G401 (cell line): ENCODE results near the gene RIN3. TPM values are rescaled to one million over a fixed set of nuclear protein-coding genes. Genes with fewer than 3 reads are reported as not detected.

ENCODE experiments used
- DNase-seq: peaks from one replicate; pipeline ENCODE4 v3.0.0-alpha.2; 2015; ENCODE audit warnings: low spot score
- in situ Hi-C: cut with HindIII; loops from 2 replicates; pipeline ENCODE4 v1.10.0; 2016; ENCODE audit warnings: low sequenced_read_pairs, mixed read lengths
- total RNA-seq: library from RNA; depleted of rRNA; stranded (reverse); fragments of >200 nt; shearing (Covaris generic); gene quantifications from 2 replicates; pipeline ENCODE4 v1.2.3, GENCODE V29; 2014

The RIN3 gene
- total RNA-seq, 1 experiment from 2014 or later: 0.85 TPM

DNA sequence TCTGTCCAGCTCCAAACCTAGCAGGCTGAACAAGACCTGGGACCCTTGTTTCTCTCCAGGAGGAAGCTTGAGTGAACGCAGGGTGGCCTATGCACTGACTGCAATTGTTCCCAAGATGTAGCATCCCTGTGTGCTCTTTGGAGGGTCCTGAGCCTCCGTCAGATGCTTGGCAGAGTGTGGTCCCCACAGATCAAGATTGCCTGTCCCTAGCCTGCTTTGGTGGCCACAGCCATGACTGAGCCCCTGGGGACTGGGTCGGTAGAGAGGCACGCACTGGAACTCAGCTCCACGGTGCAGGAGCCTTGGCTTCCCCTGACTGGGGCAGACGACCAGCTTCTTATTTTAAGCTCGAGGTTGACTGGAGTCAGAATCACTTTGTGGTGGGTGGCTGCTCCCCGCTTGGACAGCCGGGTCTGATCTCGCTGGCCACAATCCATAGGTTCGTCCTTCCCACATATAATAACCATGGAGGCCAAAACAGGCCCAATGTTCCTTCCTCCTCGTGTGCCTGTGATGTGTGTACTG is 137.1 kb downstream of the RIN3 start:
- in situ Hi-C loops: no loop called here
- no peak for DNase-seq

DNA sequence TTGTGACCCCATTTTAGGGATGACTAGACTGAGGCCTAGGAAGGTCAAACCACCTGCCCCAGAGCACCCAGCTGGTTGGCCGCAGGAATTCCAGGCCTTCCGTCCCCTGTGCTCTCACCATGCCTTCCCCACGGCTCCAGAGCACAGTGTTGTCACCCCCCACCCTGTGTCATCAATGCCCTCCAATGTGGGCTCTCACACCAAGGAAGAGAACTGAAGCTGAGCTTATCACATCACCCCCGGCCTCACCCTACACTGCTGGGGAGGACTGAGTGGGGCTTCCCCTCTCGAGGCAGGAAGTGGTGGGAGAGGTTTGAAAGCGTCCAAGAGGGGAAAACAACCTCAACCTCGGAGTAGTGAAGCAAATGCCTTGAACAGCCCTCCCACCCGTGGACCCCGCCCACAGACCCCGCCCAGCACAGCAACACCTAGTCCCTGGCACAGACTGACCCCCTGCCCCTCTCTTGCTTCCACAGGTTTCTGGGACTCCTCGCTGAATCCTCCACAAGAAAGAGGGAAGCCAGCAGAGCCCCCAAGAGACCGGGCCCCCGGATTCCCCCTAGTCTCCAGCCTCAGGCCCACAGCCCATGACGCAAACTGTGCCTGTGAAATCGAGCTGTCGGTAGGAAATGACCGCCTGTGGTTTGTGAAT is 137.7 kb downstream of the RIN3 start:
- in situ Hi-C loops: no loop called here
- no peak for DNase-seq

DNA sequence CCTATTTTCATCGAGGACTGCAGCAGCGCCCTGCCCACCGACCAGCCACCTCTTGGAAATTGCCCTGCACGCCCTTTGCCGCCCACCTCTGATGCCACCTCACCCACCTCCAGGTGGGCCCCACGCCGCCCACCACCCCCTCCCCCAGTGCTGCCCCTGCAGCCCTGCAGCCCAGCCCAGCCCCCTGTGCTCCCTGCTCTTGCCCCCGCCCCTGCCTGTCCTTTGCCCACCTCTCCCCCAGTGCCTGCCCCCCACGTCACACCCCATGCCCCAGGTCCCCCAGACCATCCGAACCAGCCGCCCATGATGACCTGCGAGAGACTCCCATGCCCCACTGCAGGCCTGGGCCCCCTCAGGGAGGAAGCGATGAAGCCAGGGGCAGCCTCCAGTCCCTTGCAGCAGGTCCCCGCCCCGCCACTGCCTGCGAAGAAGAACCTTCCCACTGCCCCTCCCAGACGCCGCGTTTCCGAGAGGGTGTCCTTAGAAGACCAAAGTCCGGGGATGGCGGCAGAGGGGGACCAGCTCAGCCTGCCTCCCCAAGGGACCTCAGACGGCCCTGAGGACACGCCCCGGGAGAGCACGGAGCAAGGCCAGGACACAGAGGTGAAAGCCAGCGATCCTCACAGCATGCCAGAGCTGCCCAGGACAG is 138.3 kb downstream of the RIN3 start:
- DNase-seq: no peak
- in situ Hi-C loops: no loop called here

DNA sequence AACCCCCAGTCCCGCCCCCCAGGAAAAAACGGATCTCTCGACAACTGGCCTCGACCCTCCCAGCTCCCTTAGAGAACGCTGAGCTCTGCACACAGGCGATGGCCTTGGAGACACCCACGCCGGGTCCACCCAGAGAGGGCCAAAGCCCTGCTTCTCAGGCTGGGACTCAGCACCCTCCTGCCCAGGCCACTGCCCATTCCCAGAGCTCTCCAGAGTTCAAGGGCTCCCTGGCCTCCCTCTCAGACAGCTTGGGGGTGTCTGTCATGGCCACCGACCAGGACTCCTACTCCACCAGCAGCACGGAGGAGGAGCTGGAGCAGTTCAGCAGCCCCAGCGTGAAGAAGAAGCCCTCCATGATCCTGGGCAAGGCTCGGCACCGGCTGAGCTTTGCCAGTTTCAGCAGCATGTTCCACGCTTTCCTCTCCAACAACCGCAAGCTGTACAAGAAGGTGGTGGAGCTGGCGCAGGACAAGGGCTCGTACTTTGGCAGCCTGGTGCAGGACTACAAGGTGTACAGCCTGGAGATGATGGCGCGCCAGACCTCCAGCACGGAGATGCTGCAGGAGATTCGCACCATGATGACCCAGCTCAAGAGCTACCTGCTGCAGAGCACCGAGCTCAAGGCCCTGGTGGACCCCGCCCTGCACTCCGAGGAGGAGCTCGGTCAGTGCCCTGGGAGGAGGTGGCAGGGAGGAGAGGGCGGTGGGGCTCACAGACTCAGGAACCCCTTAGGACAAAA is 139.0 kb downstream of the RIN3 start:
- no peak for DNase-seq
- in situ Hi-C loops: no loop called here

DNA sequence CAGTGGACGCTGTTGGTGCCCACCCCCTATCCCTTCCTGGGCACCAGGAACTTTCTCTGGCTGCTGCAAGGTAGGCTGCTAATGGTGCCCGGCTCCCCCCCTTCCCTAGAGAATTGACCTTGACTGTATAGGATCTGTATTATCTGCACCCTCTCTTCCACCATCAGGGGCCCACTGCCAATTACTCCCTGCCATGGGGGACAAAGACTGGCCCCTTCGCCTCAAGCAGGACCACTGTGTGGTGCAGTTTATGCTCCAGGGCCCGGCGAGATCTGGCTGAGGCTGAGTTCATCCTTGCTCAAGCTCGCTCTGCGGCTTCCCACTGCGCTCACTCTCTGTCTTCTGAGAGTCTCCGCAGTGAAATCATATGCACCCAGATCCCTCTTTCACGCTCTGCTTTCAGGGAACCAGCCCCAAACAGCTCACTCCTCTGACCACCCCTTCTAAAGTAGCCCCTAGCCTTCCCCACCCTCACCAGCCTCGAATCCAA is 139.6 kb downstream of the RIN3 start:
- in situ Hi-C loops: no loop called here

DNA sequence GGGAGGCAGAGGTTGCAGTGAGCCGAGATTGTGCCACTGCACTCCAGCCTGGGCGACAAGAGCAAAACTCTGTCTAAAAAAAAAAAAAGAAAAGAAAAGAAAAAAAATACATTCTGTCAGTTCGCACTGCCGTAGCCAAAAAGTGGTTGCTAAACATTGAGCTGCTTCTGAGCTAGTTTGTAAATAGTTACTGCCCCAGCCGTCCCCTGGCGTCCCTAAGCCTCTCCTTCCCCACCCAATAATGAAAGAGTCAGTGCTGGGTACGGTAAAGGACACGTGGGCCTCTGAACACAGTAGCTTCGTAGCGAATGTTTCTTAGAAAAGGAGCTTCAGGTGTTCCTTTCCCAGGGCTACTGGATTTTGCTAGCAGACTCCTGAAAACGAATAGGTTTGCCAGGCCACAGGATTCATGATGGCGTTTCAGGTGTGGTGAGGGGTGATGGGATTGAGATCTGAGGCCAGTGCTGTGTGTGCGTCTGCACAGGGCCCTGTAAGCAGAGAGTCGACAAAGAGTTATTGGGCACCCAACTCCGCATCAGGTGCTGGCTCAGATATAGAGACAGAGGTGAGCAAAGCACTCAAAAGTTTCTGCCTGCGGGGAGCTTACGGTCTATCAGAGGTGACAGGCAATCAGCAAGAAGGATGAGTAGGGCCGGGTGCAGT is 140.8 kb downstream of the RIN3 start:
- DNase-seq: no peak
- in situ Hi-C loops: no loop called here

More for the DNA sequence above, 139.6 kb downstream of the RIN3 start:
- no peak for DNase-seq

DNA sequence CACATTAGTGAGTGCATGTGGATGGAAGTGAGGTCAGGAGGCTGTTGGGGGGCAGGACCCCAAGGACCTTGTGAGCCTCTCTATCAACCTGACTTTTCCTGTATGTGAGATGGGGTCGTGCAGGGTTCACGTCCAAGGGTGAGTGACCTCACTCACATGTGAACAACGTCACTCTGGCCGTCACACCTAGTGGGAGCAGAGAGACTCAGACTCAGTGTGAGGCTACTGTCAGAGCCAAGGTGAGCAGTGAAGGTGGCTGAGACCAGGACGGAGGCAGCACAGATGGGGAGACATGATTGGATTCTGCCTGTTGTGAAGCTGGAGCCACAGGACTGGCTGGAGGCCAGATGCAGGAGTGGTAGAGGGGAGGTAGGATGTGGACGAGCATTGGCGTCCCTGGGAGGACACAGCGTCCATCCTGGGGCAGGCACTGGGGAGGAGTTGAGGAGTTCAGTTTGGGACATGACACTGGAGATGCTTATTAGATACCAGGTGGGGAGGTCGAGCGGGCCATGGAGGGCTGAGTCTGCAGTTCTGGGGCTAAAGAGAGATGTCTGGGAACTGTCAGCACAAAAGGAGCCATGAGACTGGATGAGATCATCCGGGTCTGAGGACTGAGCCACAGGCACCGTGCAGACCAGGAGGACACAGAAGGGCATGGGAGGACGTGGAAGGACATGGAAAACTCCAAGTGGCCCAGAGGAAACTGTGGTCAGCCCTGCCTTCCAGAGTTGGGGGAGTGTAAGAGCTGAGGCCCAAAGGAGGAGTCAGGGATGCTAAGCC is 142.0 kb downstream of the RIN3 start:
- in situ Hi-C loops: no loop called here

DNA sequence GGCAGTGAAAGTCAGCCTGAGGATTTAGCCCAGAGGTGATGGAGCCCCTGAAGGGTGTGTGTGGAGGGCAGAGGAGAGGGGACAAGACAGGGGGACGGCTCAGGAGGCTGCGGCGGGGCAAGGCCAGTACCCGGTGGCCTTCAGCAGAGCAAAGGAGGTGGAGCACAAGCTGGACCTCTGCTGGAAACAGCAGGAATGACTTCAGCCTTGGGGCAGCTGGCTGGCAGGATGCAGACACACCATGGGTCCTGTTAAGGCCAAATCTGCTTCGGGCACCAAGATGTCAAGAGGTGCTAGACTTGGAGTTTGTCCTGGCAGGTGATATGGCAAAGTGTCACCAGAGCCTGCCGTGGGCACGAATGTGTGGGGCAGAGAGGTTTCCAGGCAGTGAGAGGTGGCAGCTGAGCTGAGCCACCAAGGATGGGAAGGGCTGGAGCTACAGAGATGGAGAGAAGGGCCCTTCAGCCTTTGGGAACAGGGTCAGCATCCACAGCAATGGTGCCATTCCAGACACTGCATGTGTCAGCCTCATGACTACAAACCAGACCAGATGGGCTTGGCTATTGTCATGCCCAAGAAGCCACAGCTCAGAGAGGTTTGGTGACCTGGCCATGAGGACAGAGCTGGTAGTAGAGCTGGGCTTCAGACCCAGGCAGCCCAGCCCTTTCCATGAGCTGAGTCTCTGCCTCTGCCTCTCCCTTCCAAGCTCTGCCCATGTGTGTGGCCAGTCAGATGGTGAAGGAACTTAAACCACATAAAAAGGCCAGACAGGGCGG is 142.9 kb downstream of the RIN3 start:
- in situ Hi-C loops: no loop called here
- DNase-seq: no peak

More for the DNA sequence above, 142.0 kb downstream of the RIN3 start:
- no peak for DNase-seq

DNA sequence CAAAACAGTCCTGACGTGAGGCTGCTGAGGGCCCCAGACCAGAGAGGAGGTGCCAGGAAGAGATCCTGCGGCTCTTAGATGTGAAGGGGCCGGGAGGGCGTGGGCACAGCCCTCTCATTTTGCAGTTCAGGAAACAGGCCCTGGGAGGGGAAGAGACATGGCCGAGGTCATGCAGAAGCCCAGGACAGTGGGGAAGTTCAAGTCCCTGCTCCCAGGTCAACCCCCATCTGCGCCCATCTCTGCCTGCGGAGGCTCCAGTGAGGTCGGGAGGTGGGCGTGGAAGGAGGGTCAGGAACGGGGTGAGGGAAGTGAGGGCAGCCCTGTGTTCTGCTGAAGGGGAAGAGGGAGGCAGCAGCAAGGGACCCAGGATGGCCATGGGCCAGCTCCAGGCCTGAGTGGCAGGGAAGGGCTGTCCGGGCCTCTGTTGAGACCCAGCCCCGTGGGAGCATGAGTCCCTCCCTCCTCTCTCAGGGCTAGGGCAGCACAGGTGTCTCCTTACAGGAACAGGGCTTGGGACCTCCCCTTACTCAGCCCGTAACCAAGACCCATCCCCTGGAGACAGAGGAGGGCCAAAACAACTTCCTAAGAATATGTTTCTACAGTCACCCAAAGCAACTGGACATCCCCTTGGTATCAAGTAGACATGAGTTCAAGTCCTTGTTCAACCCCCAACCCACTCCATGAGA is 144.0 kb downstream of the RIN3 start:
- DNase-seq: no peak
- in situ Hi-C loops: no loop called here

DNA sequence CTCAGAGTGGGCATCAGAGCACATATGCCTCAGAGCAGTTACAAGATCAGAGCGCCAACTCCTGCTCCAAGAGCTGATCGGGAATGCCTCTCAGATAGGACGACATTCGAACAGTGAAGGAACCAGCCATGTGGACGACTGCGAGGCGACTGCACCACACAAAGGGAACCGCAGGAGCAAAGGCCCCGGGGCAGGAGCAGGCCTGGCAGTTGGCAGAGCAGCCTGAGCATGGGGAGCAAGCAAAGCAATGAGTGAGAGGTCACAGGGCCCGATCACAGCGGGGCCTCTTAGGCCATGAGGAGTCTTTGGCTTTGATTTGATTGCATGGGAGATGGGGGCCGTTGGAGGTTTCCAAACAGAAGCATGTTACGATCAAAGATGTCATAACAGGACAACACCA is 144.6 kb downstream of the RIN3 start:
- in situ Hi-C loops: no loop called here

DNA sequence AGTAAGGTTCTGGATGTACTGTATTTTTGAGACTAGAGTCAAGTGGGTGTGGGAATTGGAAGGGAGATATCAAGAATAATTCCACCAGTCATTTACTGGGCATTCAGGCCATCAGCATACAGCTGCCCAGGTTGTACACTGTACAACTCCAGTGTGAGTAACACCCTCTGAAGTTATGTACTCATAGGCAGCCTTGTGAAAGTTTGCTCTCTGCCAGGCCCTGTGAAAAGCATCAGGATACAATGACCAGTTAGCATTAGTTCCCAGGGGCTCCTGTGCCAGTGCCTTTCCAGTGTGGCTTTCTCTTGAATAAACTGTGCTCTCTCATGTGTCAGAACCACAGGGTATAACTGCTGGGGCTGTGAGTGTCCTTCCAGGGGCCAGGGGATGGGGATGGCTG is 145.1 kb downstream of the RIN3 start:
- in situ Hi-C loops: no loop called here
- DNase-seq: no peak

More for the DNA sequence above, 144.6 kb downstream of the RIN3 start:
- DNase-seq: no peak

DNA sequence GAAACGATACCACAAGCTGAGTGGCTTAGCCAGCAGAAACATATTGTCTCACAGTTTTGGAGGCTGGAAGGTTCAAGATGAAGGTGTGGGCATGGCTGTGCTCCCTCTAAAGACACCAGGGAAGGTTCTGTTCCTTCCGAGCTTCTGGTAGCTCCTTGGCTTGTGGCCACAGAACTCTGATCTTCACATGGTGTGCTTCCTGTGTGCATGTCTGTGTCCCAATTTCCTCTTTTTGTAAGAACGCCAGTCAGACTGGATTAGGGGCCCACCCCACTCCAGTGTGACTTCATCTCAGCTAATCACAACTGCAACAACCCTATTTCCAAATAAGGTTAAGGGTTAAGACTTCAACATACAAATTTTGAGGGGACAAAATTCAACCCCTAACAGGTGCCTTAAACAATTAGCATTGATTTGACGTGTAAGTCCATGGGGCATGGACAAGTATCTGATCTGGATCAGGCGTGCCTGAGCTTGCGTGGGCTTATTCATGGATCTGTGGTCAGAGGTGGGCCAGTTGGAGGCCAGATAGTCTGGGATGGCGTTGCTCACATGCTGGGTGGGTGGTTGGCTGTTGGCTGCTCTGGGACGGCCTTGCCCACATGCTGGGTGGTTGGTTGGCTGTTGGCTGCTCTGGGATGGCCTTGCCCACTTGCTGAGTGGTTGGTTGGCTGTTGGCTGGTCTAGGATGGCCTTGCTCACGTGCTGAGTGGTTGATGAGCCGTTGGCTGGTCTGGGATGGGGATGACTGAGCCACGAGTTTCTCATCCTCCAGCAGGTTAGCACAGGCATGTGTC is 146.4 kb downstream of the RIN3 start:
- in situ Hi-C loops: no loop called here
- DNase-seq: peak; percentile 8

DNA sequence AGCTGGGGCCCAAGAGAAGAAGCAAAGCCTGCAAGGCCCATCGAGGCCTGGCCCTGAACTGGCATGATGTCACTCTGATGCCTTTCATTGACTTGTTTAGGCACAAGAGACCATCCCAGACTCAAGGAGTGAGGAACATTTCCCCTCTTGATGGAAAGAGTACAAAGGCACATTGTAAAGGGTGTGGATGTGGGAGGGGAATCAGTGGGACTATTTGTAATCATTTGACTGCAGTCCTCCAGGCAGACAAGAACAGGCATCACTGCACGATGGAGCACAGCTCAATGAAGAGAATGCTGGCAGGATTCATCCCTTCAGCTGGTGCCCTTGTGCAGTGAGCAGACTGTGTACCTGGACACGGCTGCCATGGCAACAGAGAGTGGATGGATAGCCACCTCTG is 147.0 kb downstream of the RIN3 start:
- no peak for DNase-seq
- in situ Hi-C loops: no loop called here

DNA sequence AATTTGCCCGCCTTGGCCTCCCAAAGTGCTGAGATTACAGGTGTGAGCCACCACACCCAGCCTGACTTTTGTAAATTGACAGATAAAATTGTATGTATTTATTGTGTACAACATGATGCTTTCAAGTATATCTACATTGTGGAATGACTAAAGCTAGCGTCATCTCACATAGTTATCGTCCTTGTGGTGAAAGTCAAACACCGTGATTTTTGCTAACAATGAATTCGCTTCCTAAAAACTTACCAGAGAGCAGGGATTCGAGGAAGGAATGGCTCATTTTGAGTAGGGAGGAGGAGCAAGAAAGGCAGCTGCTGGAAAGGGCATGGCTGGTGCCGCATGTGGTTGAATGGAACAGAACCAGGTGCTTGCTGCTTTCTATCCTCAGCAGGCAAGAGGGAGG is 149.5 kb downstream of the RIN3 start:
- no peak for DNase-seq
- in situ Hi-C loops: no loop called here

DNA sequence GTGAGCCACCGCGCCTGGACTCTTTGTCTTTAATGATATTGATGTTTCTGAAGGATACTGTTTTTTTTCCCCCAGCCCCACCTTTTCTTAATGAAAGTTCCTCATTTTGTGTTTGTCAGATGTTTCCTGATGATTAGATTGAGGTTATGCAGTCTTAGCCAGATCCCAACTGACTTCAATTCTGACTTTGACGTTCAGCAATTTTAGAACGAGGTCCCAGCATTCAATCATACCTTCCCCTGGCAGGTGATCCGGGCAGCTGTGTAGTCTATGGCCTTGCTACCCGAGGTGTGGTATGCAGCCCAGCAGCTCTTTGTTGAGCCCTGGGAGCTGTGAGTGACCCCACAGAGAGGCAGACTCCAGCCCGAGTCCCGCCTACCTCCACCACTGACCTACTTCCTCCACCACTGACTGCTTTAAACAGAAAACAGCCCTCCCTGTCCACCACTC is 152.1 kb downstream of the RIN3 start:
- in situ Hi-C loops: no loop called here
- DNase-seq: no peak

DNA sequence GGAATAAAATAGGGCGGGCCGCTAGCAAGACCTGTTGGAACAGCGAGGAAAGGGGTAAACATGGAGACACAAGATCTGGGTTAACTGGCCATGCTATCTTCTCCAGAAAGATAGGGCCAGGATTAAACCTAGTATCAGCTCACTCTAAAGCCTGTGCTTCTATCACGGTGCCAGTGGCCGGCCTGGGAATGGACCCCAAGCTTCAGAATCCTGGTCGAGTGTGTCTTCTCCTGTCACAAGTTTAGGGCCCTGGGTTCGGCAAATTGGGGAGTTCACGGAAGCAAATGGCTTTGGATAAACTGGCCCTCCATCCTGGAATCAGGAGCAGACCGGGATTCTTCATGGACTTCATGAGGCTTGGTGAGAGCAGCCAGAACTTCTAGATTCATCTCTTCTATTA is 152.7 kb downstream of the RIN3 start:
- in situ Hi-C loops: no loop called here
- DNase-seq: no peak
